OCI-LY7 (cell line): ENCODE measurements around the gene AUTS2. TPM values are rescaled to one million over a fixed set of nuclear protein-coding genes. Genes with fewer than 3 reads are reported as not detected.

ENCODE experiments used
- BruUV-seq: library from RNA; stranded (reverse); fragments of 400-500 nt; replicated peaks from 2 replicates; lab custom pipeline; 2021; lab: Mats Ljungman, UMichigan
- CTCF ChIA-PET: fragments of 300-600 bp; sonication (Branson Sonifier 250); formaldehyde crosslinking; loops from one replicate; lab custom pipeline; 2022; ENCODE audit warnings: antibody characterized with exemption; ENCODE audit not compliant: unreplicated experiment; lab: Charles Lee
- POLR2A ChIA-PET: fragments of 300-600 bp; sonication (Branson Sonifier 250); formaldehyde crosslinking; loops from one replicate; lab custom pipeline; 2022; ENCODE audit warnings: antibody characterized with exemption; lab: Charles Lee
- DNase-seq: peaks from one replicate; pipeline ENCODE4 v3.0.0-alpha.2; 2015; ENCODE audit warnings: low spot score
- H2AFZ ChIP-seq: fragments of 200-600 bp; sonication (generic), shearing (Covaris generic); 2 replicates; pipeline ENCODE4 v1.6.1; 2014; ENCODE audit warnings: mild to moderate bottlenecking, antibody characterized with exemption, low read length, moderate library complexity
- H3K27ac ChIP-seq: fragments of 200-600 bp; sonication (generic); 2 replicates; pipeline ENCODE4 v1.5.1; 2014; ENCODE audit warnings: mixed run types, low read depth, mild to moderate bottlenecking, moderate library complexity, low read length, inconsistent platforms; ENCODE audit not compliant: poor library complexity, severe bottlenecking
- H3K36me3 ChIP-seq: fragments of 200-600 bp; sonication (generic); 2 replicates; pipeline ENCODE4 v1.6.1; 2014; ENCODE audit warnings: mild to moderate bottlenecking, antibody characterized with exemption, low read length, moderate library complexity, mixed read lengths; ENCODE audit not compliant: insufficient read depth
- H3K4me1 ChIP-seq: fragments of 200-600 bp; sonication (generic); 2 replicates; pipeline ENCODE4 v1.5.1; 2014; ENCODE audit warnings: mild to moderate bottlenecking, low read length; ENCODE audit not compliant: insufficient read depth, poor library complexity, severe bottlenecking
- H3K4me2 ChIP-seq: fragments of 200-600 bp; sonication (generic); 2 replicates; pipeline ENCODE4 v1.6.1; 2014; ENCODE audit warnings: mild to moderate bottlenecking, low read length
- H3K4me3 ChIP-seq: fragments of 200-600 bp; sonication (generic); 2 replicates; pipeline ENCODE4 v1.5.1; 2014; ENCODE audit warnings: mild to moderate bottlenecking, low read depth, low read length; ENCODE audit not compliant: poor library complexity, severe bottlenecking
- H3K79me2 ChIP-seq: fragments of 200-600 bp; sonication (generic); 2 replicates; pipeline ENCODE4 v1.6.1; 2016; ENCODE audit warnings: low read depth, mild to moderate bottlenecking, low read length, moderate library complexity, mixed read lengths; ENCODE audit not compliant: insufficient read depth
- H3K9me2 ChIP-seq: fragments of 200-600 bp; sonication (generic); 2 replicates; pipeline ENCODE4 v1.6.1; 2016; ENCODE audit warnings: mild to moderate bottlenecking, low read length, mixed read lengths; ENCODE audit not compliant: insufficient read depth
- H3K9me3 ChIP-seq: fragments of 200-600 bp; sonication (generic); 2 replicates; pipeline ENCODE4 v1.6.1; 2014; ENCODE audit warnings: mild to moderate bottlenecking, mixed run types, low read length, mixed read lengths
- H4K20me1 ChIP-seq: fragments of 200-600 bp; sonication (generic); 2 replicates; pipeline ENCODE4 v1.6.1; 2014; ENCODE audit warnings: mild to moderate bottlenecking, antibody characterized with exemption, low read length, moderate library complexity, mixed read lengths; ENCODE audit not compliant: insufficient read depth
- EZH2phosphoT487 ChIP-seq: fragments of 200-600 bp; sonication (generic); IDR thresholded peaks from 2 replicates; pipeline ENCODE4 v1.6.1; 2018; ENCODE audit warnings: low read depth, borderline replicate concordance, mild to moderate bottlenecking, mixed run types, antibody characterized with exemption, low read length, moderate library complexity, mixed read lengths
- intact Hi-C: fragments of 100-400 bp; cut with micrococcal nuclease; formaldehyde crosslinking; loops from one replicate; pipeline ENCODE4 v1.10.0; 2022; ENCODE audit not compliant: unreplicated experiment
- total RNA-seq, 2 experiments: library from RNA; depleted of rRNA in 1 of 2; stranded (reverse); fragments of >200 nt in 1 of 2; shearing (Covaris generic) in 1 of 2; gene quantifications; 2 replicates each; pipeline ENCODE4 v1.2.3, GENCODE V29; 2014 to 2022
- TF ChIP-seq, protein P1 (sequence below): fragments of 200-600 bp; sonication (generic); conservative IDR thresholded peaks from 2 replicates; pipeline ENCODE4 v1.5.1; 2014; ENCODE audit warnings: mild to moderate bottlenecking, antibody characterized with exemption, low read length, moderate library complexity, mixed read lengths

Gene AUTS2
- total RNA-seq, 2 experiments from 2014 or later: 37.9 to 78.5 TPM

DNA sequence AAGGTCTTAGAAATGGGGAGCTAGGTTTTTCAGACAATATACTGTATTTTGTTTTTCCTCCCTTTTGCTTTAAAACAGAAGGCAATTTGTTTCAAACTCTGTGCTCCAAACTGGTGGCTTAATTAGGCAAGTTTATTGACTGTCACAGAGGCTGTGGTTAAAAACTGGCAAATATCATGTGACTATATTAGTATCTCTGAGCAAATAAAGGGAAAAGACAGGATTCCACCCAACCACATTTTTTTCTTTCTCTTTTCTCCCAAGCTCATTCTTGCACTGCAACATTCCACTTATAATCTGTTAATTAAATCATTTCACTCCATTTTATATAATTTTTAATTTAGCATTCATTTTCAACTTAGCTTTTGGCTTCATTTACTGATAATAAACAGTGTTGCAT, 615.8 kb downstream of the AUTS2 start:
- TF ChIP-seq EZH2phosphoT487: no peak
- TF ChIP-seq, protein P1, sequence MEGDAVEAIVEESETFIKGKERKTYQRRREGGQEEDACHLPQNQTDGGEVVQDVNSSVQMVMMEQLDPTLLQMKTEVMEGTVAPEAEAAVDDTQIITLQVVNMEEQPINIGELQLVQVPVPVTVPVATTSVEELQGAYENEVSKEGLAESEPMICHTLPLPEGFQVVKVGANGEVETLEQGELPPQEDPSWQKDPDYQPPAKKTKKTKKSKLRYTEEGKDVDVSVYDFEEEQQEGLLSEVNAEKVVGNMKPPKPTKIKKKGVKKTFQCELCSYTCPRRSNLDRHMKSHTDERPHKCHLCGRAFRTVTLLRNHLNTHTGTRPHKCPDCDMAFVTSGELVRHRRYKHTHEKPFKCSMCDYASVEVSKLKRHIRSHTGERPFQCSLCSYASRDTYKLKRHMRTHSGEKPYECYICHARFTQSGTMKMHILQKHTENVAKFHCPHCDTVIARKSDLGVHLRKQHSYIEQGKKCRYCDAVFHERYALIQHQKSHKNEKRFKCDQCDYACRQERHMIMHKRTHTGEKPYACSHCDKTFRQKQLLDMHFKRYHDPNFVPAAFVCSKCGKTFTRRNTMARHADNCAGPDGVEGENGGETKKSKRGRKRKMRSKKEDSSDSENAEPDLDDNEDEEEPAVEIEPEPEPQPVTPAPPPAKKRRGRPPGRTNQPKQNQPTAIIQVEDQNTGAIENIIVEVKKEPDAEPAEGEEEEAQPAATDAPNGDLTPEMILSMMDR: no peak
- no peaks in the 10 kb centered on the region for H3K9me2 ChIP-seq
- H3K27ac ChIP-seq: no peak overlapping the region
- no peak overlapping the region for H3K4me2 ChIP-seq
- no peak for DNase-seq
- BruUV-seq: no TSS peak
- no peak overlapping the region for H2AFZ ChIP-seq
- H4K20me1 ChIP-seq: no peaks in the 10 kb centered on the region
- no peak overlapping the region for H3K4me3 ChIP-seq
- H3K36me3 ChIP-seq: no peaks in the 10 kb centered on the region
- H3K79me2 ChIP-seq: no peaks in the 10 kb centered on the region
- H3K4me1 ChIP-seq: no peaks in the 10 kb centered on the region
- POLR2A ChIA-PET: interaction anchor here (0.6 to 2.9 kb wide), 7 partner anchors 11 to 1442 kb away, joined by 3 to 14 read pairs (median 3); no protein-coding TSS in a partner anchor
- CTCF ChIA-PET: interaction anchor here (0.6 kb wide), 1 partner anchor 286 kb away, joined by 4 read pairs; no protein-coding TSS in a partner anchor
- intact Hi-C loops: no loop called here
- no peaks in the 10 kb centered on the region for H3K9me3 ChIP-seq

DNA sequence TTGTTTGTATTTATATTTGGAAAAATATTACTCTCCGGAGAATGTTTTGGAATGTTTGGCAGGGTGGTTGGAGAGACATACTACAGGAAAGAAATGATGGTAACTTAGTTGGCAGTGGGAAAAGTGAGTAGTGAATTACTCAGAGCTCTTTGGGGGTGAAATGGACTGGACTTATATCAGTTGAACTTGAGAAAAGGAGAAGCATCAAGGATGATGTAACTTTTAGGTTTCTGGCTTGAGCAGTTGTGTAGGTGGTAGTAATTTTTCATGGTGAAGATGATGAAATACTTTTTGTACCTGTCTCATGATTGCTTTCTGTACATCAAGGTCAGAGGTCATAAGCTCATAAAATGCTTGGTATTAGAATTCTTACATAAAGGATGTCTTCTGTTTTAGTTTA, 617.2 kb downstream of the AUTS2 start:
- ChIA-PET CTCF (no interaction called here), POLR2A (interaction anchor here (0.5 to 2.9 kb wide), 5 partner anchors 9 to 58 kb away, joined by 3 to 14 read pairs (median 3); no protein-coding TSS in a partner anchor)
- no peaks in the 10 kb centered on the region for H3K36me3 ChIP-seq
- no peak overlapping the region for H2AFZ ChIP-seq
- no peaks in the 10 kb centered on the region for H3K4me1 ChIP-seq
- intact Hi-C loops: no loop called here
- H3K9me2 ChIP-seq: no peaks in the 10 kb centered on the region
- peak; percentile 15 for DNase-seq
- no peak overlapping the region for H3K27ac ChIP-seq
- no peak overlapping the region for H3K4me2 ChIP-seq
- H4K20me1 ChIP-seq: no peaks in the 10 kb centered on the region
- no peaks in the 10 kb centered on the region for H3K79me2 ChIP-seq
- no peaks in the 10 kb centered on the region for H3K9me3 ChIP-seq
- TF ChIP-seq EZH2phosphoT487: no peak
- TF ChIP-seq, protein P1: no peak
- no TSS peak for BruUV-seq
- H3K4me3 ChIP-seq: no peak overlapping the region

DNA sequence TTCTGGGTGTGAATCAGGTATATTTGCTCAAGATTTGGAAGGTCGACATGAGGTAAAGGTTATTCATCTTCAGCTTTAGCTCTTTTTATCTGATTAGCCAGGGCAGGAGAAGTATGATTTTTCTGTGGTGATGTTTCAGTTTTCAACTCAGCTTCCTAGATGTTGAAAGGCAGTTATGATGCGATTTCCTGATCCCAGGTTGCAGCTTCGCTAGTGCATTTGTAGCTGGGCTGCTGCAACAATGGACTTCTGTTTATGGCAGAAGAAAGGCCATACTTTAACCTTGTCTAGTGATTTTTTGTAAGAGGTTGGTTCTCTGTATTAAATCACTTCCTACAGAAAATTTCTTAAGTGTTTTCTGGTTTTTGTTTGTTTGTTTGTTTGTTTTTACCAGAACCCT, 619.3 kb downstream of the AUTS2 start:
- no peaks in the 10 kb centered on the region for H3K9me3 ChIP-seq
- H3K27ac ChIP-seq: no peak overlapping the region
- no peak overlapping the region for H3K4me2 ChIP-seq
- no peaks in the 10 kb centered on the region for H4K20me1 ChIP-seq
- H3K4me3 ChIP-seq: no peak overlapping the region
- ChIA-PET POLR2A (interaction anchor here (0.6 to 1.0 kb wide), 4 partner anchors 8 to 174 kb away, joined by 3 to 6 read pairs (median 4); no protein-coding TSS in a partner anchor), CTCF (interaction anchor here (0.6 kb wide), 1 partner anchor 143 kb away, joined by 3 read pairs; no protein-coding TSS in a partner anchor)
- H2AFZ ChIP-seq: no peak overlapping the region
- no TSS peak for BruUV-seq
- H3K36me3 ChIP-seq: no peaks in the 10 kb centered on the region
- DNase-seq: no peak
- H3K4me1 ChIP-seq: no peaks in the 10 kb centered on the region
- TF ChIP-seq, protein P1: no peak
- TF ChIP-seq EZH2phosphoT487: no peak
- H3K9me2 ChIP-seq: no peaks in the 10 kb centered on the region
- intact Hi-C loops: no loop called here
- no peaks in the 10 kb centered on the region for H3K79me2 ChIP-seq
